NAMALWA (cell line): ENCODE data around the gene UNC5B.

Experiments used
- DNase-seq: peaks from one replicate; pipeline ENCODE4 v3.0.0-alpha.2; 2015; ENCODE audit warnings: low spot score

UNC5B gene

GRCh38 chr10:71319042-71319799, 106.9 kb downstream of the UNC5B start, which contains the start of gene SLC29A3:
Gene SLC29A3, plus strand, starts transcription at chr10:71319259. Its CDS starts 51 bp downstream, at chr10:71319310.
- peak; percentile 81 for DNase-seq

- DNase-seq = no peak
Observed at GRCh38 chr10:71319800-71320392, 107.5 kb downstream of the UNC5B start.

GRCh38 chr10:71320592-71320991, 108.2 kb downstream of the UNC5B start:
- no peak for DNase-seq

DNA sequence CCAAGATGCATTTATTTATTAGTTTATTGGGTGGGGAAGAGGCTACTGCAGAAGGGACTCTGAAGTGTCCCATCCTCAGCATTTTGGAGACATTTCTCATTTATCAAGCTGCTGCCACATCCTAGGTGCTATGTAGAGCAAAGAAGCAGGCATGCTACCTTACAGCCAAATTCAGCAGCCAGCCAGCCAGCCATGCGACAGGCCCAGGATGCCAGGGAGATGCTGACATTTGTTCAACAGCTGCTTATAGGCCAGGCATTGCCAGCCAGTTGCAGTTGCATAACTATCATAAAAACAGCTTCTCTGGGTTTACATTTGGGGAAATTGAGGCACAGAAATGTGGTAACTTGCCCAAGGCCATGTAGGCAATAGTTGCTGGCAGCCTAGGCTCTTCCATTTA, 109.0 kb downstream of the UNC5B start:
- DNase-seq = no peak

DNA sequence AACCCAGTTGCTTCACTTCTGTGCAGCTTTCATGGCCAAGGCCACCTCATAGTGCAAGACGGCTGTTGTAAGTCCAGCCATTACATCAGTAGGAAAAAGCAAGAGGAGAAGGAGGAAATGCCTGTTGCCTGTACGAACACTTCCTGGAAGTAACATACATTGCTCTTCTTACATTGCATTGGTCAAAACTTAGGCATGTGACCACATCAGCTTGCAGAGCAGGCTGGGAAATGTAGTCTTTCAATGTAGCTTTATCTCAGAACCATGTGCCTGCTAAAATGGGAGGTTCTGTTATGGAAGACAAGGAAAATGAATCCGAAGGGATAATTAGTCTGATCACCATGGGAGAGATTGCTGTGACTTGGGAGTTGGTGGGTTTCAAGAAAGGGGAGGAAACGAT, 111.0 kb downstream of the UNC5B start:
- peak; percentile 51 for DNase-seq

DNA sequence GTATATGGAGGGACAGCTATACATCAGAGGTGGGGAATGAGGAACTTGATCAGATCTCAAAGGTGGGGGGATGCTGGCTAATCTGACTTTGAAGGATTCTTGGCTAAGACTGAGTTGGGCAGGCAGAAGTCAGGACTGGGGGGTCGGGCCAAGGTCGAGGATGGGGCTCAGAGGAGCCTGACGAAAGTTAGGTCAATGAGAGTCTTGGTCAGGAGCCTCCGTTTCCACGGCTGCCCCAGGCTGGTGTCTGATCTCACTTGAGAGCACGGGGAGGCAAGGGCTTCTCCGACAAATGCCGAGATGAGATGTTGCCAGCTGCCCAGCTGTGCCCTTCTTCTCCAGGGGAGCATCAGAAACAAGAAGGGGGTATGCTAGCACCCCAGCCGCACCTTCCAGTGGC, 112.4 kb downstream of the UNC5B start:
- DNase-seq = no peak

- DNase-seq = no peak
Observed at GRCh38 chr10:71325267-71325666, 112.9 kb downstream of the UNC5B start.

DNA sequence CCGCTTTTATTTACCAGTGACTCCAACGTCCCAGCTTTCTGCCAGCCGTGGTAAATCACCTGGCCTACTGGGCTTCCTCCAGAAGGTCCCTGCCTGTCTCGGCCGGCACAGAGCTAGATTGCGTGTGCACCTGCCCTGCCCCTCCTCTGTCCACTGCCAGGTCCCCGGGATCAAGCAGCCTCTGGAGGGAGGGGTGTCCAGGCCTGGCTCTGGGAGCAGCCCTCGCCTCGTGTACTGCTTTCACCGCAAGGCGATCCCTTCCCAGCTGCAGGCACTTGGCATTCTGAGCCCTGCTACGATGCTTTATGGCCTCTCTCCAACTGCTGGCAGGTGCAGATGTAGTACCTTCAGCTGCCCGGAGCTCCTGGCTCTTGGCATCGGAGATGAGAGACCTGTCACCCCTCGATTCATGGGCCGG, 114.1 kb downstream of the UNC5B start:
- DNase-seq = no peak

- DNase-seq = no peak
Observed at GRCh38 chr10:71330789-71331404, 118.5 kb downstream of the UNC5B start.

GRCh38 chr10:71331736-71332135, 119.4 kb downstream of the UNC5B start:
- DNase-seq = no peak

DNA sequence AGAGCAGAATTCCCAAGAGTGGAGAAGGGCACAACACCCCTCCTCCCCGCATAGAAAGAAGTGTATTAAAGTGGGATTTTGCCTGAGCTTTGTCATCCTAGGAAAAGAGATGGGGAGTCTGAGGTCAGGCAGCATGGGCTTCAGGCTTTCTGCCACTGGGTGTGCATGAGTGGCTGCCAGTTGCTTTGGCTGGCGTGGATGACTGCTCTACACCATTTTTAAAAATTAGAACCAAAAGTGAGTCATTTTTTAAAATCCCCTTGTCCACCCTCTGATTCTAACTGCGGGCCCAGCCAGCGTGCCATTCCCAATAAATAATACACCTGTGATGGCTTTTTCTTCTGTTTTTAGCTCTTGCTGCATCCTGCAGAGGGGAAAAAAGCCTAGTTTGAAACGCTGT, 120.1 kb downstream of the UNC5B start:
- DNase-seq = no peak

DNA sequence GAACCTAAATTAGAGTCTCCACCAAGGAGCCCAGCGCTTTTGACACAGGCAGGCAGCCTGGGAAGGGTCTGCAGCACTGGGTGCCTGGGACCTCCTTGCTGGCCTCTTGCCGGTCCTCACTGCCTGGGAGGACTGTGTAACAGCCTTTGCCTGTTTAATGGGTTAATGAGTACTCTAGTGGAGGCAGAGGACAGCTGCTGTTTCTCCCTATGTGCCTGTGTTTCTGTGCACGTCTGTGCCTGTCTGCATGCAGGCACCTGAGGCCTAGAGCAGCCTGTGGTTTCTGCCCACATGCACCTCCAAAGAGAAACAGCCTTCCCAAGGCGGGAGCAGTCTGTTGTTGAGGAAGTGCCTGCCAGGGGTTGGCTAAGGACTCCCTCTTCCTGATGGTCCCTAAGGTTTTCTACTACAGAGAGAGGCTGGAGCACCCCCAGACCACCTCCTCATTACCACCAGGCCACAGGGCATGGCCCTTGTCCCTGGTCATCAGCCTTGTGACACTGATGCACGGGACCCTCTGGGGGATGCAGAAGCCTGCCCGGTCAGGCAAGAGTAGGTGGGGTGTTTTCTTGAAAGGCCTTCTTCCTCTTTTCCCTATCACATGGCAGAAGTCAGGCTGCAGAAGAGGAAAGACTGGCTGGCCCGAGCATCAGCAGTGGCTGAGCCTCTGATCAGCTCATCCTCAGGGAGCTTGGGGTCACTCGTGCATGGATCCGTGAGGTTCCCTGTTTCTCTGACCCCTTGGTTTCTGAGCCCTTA, 120.9 kb downstream of the UNC5B start:
- no peak for DNase-seq

DNA sequence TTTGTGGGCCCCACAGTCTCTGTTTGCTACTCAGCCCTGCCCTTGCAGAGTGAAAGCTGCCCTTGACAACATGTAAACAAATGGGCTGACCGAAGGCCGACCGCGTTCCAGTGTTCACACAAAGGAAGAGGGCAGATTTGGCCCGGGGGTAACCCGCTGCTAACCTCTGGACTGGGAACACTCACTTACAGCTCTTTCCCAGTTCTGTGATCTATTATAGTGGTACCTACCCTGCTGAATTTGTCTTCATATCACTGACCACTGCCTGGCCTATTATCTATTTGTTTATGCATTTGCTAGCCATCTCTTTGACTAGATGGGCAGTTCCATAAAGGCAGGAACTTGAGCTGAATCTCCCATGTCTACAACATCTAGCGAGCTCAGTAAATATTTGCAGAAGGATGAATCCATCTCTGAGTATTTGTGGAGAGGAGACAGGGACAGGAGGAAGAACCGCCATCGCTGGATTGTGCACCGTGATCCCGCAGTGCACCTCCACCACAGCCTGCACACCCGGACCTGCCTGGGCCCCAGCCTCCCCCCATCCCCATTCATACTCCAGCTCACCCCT, 121.9 kb downstream of the UNC5B start:
- DNase-seq = no peak

GRCh38 chr10:71335173-71335708, 122.9 kb downstream of the UNC5B start:
- no peak for DNase-seq

- no peak for DNase-seq
Observed at GRCh38 chr10:71336632-71337031, 124.3 kb downstream of the UNC5B start.

GRCh38 chr10:71337219-71337701, 124.9 kb downstream of the UNC5B start:
- no peak for DNase-seq

DNA sequence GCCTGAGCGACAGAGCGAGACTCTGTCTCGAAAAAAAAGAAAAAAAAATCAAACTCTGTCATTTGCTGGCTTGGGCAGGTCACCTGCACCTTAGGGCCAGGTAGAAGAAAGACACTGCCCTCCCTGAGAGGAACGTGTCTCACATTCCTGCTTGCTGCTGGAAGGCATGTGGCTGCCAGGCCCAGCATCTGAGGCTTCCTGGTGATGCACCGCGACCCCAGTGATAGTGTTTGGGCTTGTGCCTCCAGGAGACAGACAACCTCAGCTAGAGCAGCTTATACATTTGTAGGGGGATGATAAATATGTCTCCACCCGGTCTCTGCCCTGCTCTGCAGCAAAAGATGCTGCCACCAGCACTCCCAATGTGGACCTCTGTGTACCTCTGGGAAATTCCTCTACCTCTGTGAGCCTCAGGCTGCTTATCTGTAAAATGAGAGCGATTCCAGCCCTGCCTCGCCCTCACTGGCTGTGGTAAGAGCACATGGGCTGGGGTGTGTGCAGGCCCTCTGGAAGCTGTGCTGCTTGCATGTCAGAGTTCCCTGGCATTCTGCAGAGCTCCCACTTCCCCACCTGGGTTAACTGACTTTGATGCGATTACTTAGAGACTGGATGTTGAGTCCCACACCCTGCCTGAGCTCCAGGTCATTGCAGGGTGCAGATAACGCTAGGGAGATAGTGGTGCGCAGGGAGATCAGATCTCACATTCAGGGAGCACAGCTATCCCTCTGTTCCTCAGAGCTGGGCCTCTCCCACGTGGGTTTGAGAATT, 126.5 kb downstream of the UNC5B start:
- DNase-seq = no peak

DNA sequence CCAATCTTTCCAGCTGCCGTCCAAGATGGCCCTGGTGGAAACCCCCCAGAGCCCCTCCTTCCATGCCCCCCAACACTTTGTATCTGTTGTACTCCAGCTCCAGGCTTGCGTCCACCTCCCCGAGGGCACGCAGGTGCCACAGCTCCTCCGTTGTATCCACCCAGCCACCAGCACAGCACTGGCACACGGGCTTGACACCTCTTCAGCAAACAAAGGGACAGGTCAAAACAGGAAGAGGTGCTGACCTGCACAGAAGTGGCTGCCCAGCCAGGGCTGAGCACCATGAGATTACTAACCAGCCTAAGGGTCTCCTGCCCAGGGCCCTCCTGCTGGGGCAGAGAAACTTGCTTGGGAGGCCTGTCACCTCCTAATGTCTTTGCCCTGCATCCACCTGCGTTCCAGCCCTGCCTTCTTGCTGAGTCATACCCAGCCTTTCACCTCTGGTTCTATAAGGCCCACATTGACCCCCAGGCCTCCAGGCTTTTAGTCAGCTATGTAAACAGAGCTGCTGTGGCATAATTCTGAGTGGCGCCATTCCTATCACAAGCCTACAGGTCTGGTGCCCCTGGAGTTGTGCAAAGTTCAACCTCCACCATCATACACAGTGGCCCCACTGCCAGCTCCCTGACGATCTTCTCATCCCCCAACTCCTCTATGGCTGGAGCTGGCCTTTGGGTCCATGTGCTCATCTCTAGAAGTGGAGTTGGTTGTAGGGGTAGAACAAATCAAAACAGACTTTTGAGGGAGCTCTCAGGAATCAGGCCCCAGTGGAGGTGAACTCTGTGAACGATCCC, 127.6 kb downstream of the UNC5B start:
- no peak for DNase-seq

GRCh38 chr10:71342573-71343391, 130.4 kb downstream of the UNC5B start:
- DNase-seq = no peak
